BLaER1 (cell line): ENCODE measurements around the gene SLC5A7.

ENCODE experiments used
- H3K27ac ChIP-seq: shearing (Covaris generic); formaldehyde crosslinking; 2 replicates; pipeline ENCODE4 v1.8.1; 2022
- H3K27me3 ChIP-seq: shearing (Covaris generic); formaldehyde crosslinking; 2 replicates; pipeline ENCODE4 v1.8.1; 2022
- H3K36me3 ChIP-seq: shearing (Covaris generic); formaldehyde crosslinking; 2 replicates; pipeline ENCODE4 v1.8.1; 2022
- H3K4me1 ChIP-seq: shearing (Covaris generic); formaldehyde crosslinking; 2 replicates; pipeline ENCODE4 v1.8.1; 2022
- H3K4me2 ChIP-seq: shearing (Covaris generic); formaldehyde crosslinking; 2 replicates; pipeline ENCODE4 v1.8.1; 2022
- H3K4me3 ChIP-seq: shearing (Covaris generic); formaldehyde crosslinking; 2 replicates; pipeline ENCODE4 v1.8.1; 2022
- H3K9ac ChIP-seq: shearing (Covaris generic); formaldehyde crosslinking; 2 replicates; pipeline ENCODE4 v1.8.1; 2022
- H3K9me3 ChIP-seq: shearing (Covaris generic); formaldehyde crosslinking; 2 replicates; pipeline ENCODE4 v1.8.1; 2022
- H4K20me1 ChIP-seq: shearing (Covaris generic); formaldehyde crosslinking; 2 replicates; pipeline ENCODE4 v1.8.1; 2022
- Cebpa-rat ChIP-seq: shearing (Covaris generic); IDR thresholded peaks from 2 replicates; pipeline ENCODE4 v1.8.1; 2022

The SLC5A7 gene

GRCh38 chr2:108061439-108062042 lies 75.2 kb downstream of the SLC5A7 start:
- Histone ChIP-seq H3K4me3 (no peak overlapping the region), H3K9me3 (no peaks in the 10 kb centered on the region), H3K4me2 (no peak overlapping the region), H3K27me3 (no peaks in the 10 kb centered on the region), H3K9ac (no peak overlapping the region), H3K27ac (no peak overlapping the region), H3K4me1 (no peaks in the 10 kb centered on the region), H3K36me3 (no peaks in the 10 kb centered on the region), H4K20me1 (no peaks in the 10 kb centered on the region)
- no peak for TF ChIP-seq Cebpa-rat
